ENCODE data around the gene OR2T6. TPM values are rescaled to one million over a fixed set of nuclear protein-coding genes. Genes with fewer than 3 reads are reported as not detected.

Gene OR2T6
- total RNA-seq, 2 experiments from 2014 or later, result not detected

DNA sequence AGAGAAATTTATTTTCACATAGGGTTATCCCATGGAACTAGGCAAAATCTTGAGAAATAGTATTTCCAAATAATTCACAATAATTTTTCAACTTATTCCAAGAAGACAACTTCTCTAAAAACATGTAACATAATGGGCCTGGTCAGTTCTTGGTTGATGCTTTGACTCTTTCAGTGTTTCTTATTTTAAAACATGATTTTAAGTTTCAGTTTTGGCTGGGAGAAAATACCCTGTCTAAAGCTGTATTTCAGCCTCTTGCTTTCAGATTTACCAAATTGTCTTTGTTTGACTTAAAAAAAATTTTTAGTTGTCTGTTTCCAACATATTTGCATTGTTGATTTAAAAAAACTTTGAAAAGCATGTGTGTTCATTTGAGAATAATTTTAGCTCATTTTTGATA, 8.9 kb upstream of the OR2T6 start:
- ATAC-seq, result no peak
- ChIA-PET POLR2A (no interaction called here), CTCF (no interaction called here)
- DNase-seq, result no peak
- Mint-ChIP-seq H3K36me3 (ENCODE audit: low read depth) (no peaks in the 10 kb centered on the region), H3K4me3 (no peak overlapping the region), H3K9me3 (peaks cover 2% of the 10 kb centered on the region), H3K27ac (no peak overlapping the region), H3K27me3 (no peaks in the 10 kb centered on the region), H3K4me1 (ENCODE audit: low read depth) (no peaks in the 10 kb centered on the region)
- TF ChIP-seq, protein P1, sequence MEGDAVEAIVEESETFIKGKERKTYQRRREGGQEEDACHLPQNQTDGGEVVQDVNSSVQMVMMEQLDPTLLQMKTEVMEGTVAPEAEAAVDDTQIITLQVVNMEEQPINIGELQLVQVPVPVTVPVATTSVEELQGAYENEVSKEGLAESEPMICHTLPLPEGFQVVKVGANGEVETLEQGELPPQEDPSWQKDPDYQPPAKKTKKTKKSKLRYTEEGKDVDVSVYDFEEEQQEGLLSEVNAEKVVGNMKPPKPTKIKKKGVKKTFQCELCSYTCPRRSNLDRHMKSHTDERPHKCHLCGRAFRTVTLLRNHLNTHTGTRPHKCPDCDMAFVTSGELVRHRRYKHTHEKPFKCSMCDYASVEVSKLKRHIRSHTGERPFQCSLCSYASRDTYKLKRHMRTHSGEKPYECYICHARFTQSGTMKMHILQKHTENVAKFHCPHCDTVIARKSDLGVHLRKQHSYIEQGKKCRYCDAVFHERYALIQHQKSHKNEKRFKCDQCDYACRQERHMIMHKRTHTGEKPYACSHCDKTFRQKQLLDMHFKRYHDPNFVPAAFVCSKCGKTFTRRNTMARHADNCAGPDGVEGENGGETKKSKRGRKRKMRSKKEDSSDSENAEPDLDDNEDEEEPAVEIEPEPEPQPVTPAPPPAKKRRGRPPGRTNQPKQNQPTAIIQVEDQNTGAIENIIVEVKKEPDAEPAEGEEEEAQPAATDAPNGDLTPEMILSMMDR (IDR thresholded peaks at IDR 0.05), result no peak
- intact Hi-C loops (cut with micrococcal nuclease), result no loop called here

DNA sequence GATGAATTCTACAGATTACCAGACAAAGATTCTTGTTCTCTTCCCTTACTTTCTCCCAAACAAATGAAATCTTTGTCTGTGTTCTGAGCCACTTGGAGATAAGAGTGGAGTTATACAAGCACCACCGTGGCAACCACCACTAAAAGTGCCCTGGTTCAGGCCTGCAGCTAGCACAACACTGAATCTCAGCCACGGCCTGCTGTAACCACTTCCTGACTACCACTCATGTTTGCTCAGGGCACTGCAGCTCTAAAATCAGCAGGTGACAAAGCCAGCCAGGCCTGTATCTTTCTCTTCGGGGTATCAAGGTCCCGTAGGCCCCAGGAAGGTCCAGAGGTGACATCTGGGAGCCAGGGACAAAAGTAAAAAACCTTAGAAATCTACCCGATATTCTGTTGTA, 3.2 kb upstream of the OR2T6 start:
- ChIA-PET POLR2A (interaction anchor here (0.6 kb wide), 1 partner anchor 16 kb away, joined by 3 read pairs; no protein-coding TSS in a partner anchor), CTCF (no interaction called here)
- no peak for ATAC-seq
- Mint-ChIP-seq H3K36me3 (ENCODE audit: low read depth) (no peaks in the 10 kb centered on the region), H3K9me3 (no peaks in the 10 kb centered on the region), H3K4me1 (ENCODE audit: low read depth) (peaks cover 3% of the 10 kb centered on the region), H3K27me3 (no peaks in the 10 kb centered on the region), H3K4me3 (no peak overlapping the region), H3K27ac (no peak overlapping the region)
- peak; percentile 9 for DNase-seq
- intact Hi-C loops (cut with micrococcal nuclease), result no loop called here
- TF ChIP-seq, protein P1 (IDR thresholded peaks at IDR 0.05), result no peak

DNA sequence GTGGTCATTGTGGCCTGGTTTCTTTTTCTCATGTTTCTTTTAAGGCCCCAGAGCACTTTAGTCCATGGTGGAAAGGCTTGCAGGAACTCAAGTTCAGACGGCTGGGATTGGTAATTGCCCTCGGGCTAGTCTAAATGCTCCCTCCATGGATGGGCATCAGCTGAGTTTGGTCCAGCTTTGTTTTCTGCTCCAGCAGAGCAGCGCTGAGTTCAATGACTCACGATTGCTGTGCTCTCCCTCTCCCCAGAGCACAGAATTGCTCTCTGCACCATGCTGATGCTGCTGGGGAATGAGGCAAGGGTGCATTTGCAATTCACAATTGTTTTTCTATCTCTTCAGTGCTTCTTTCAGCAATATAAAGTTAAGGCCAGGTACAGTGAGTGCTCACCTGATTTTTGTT, 1.8 kb upstream of the OR2T6 start:
- peaks cover 3% of the 10 kb centered on the region for H3K4me1 Mint-ChIP-seq (ENCODE audit: low read depth)
- POLR2A ChIA-PET, result no interaction called here

DNA sequence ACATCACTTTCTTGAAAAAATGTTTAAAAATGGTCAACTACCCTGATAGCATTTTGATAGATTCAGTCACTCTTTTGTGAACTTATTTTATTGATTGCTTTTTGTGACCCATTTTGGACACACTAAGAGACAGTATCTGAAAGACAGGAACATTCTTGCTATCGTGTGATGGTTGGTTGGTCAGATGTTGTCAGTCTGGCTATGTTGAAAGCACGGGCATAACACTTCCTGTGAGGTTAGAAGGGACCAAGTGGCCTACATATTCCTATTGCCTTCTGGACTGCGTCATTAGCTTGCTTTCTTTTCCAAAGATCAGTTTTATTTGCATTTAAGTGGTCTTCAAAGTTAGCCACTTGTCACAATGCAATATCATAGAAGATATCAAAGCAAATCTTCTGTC, 1.4 kb downstream of the OR2T6 start:
- Mint-ChIP-seq H3K27ac (no peak overlapping the region), H3K4me3 (no peak overlapping the region), H3K27me3 (no peaks in the 10 kb centered on the region), H3K9me3 (no peaks in the 10 kb centered on the region), H3K36me3 (ENCODE audit: low read depth) (no peaks in the 10 kb centered on the region), H3K4me1 (ENCODE audit: low read depth) (peaks cover 3% of the 10 kb centered on the region)
- ChIA-PET POLR2A (no interaction called here), CTCF (no interaction called here)
- ATAC-seq (no peak), DNase-seq (no peak)
- intact Hi-C loops (cut with micrococcal nuclease), result no loop called here
- TF ChIP-seq, protein P1 (IDR thresholded peaks at IDR 0.05), result no peak

More for the DNA sequence above, 1.8 kb upstream of the OR2T6 start:
- H3K9me3 Mint-ChIP-seq, result no peaks in the 10 kb centered on the region
- H3K4me3 Mint-ChIP-seq, result no peak overlapping the region
- ATAC-seq, result no peak
- H3K36me3 Mint-ChIP-seq (ENCODE audit: low read depth), result no peaks in the 10 kb centered on the region
- intact Hi-C loops (cut with micrococcal nuclease), result no loop called here
- DNase-seq, result no peak
- TF ChIP-seq, protein P1 (IDR thresholded peaks at IDR 0.05), result no peak
- H3K27me3 Mint-ChIP-seq, result no peaks in the 10 kb centered on the region
- no peak overlapping the region for H3K27ac Mint-ChIP-seq
- CTCF ChIA-PET, result no interaction called here

DNA sequence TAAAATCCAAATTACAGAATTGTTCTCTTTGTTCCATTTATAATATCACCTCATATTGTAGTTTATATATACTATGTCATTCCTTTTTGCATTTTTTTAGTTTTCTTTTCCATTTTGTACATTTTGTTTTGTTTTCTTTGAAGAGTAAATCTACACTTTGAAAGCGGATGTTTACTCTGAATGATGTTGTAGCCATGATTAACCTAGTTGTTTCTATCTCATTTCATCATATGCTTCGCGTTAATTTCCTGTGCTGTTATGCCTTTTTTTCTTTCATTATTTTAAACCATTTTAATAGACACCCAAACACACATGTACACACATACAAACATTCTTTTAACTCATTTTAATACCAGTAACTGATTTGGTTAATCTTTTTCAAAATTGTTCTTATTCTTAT, 5.3 kb downstream of the OR2T6 start:
- Mint-ChIP-seq H3K27me3 (no peaks in the 10 kb centered on the region), H3K4me3 (no peak overlapping the region), H3K9me3 (no peaks in the 10 kb centered on the region), H3K36me3 (ENCODE audit: low read depth) (no peaks in the 10 kb centered on the region), H3K4me1 (ENCODE audit: low read depth) (no peaks in the 10 kb centered on the region), H3K27ac (no peak overlapping the region)
- ATAC-seq (no peak), DNase-seq (no peak)
- ChIA-PET CTCF (no interaction called here), POLR2A (no interaction called here)
- TF ChIP-seq, protein P1 (IDR thresholded peaks at IDR 0.05), result no peak
- intact Hi-C loops (cut with micrococcal nuclease), result no loop called here

All from activated CD8-positive, alpha-beta T cell treated with anti-CD3 and anti-CD28 coated beads for 36 hours (primary cell).